DMS79 (cell line): Measurements from ENCODE around the gene SIK3.

Experiments used
- DNase-seq: peaks from one replicate; lab custom pipeline; 2025; lab: John Stamatoyannopoulos, UW

Gene SIK3

GRCh38 chr11:117110294-117110950, 12.2 kb upstream of the SIK3 start:
- no peak for DNase-seq

GRCh38 chr11:117107701-117108590, 9.7 kb upstream of the SIK3 start:
- DNase-seq: no peak

- no peak for DNase-seq
Measured at GRCh38 chr11:117100556-117100955, 2.3 kb upstream of the SIK3 start.

GRCh38 chr11:117099696-117100095, 1.5 kb upstream of the SIK3 start:
- DNase-seq: no peak

- peak; percentile 12 for DNase-seq
Measured at GRCh38 chr11:117097389-117098268, 599 bp downstream of the SIK3 start.

- no peak for DNase-seq
Measured at GRCh38 chr11:117097014-117097388, 1.2 kb downstream of the SIK3 start.

- DNase-seq: no peak
Measured at GRCh38 chr11:117096201-117096991, 1.8 kb downstream of the SIK3 start.

GRCh38 chr11:117095284-117096161, 2.7 kb downstream of the SIK3 start:
- DNase-seq: peak; percentile 63

- DNase-seq: peak; percentile 23
Measured at GRCh38 chr11:117094776-117095175, 3.5 kb downstream of the SIK3 start.

- no peak for DNase-seq
Measured at GRCh38 chr11:117092951-117093590, 5.2 kb downstream of the SIK3 start.

- no peak for DNase-seq
Measured at GRCh38 chr11:117091753-117092477, 6.3 kb downstream of the SIK3 start.

- DNase-seq: no peak
Measured at GRCh38 chr11:117090111-117090706, 8.0 kb downstream of the SIK3 start.

GRCh38 chr11:117089685-117090084, 8.5 kb downstream of the SIK3 start:
- DNase-seq: no peak

GRCh38 chr11:117087446-117087845, 10.8 kb downstream of the SIK3 start:
- no peak for DNase-seq

- DNase-seq: no peak
Measured at GRCh38 chr11:117084992-117085391, 13.2 kb downstream of the SIK3 start.

- no peak for DNase-seq
Measured at GRCh38 chr11:117083011-117083935, 15.0 kb downstream of the SIK3 start.

GRCh38 chr11:117081908-117082307, 16.3 kb downstream of the SIK3 start:
- DNase-seq: no peak

- DNase-seq: no peak
Measured at GRCh38 chr11:117080370-117080769, 17.9 kb downstream of the SIK3 start.
